HG02852 (cell line): ENCODE results near the gene SHOC2.

Experiments used
- ATAC-seq: cut with Tn5 transposase; IDR thresholded peaks from one replicate; pipeline ENCODE4 v1.9.1; 2021; ENCODE audit warnings: mild to moderate bottlenecking, moderate library complexity; ENCODE audit not compliant: unreplicated experiment

The SHOC2 gene

DNA sequence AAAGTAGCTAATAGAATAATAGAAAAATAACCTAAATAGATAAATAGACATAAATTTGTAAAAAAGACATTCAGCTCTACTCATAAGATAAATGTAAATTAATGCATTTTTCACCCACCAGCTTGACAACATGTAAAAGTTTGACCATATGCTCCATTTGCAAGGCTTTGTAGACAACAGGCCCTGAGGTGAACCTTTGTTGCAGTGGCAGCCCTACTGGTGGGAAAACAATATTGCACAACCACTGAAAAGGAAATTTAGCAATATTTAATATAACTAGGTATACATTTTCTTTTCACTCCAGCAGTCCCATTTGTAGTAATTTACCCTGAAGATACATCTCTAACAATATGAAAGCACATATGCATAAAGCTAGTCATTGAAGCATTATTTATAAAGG is 118.5 kb downstream of the SHOC2 start:
- no peak for ATAC-seq

DNA sequence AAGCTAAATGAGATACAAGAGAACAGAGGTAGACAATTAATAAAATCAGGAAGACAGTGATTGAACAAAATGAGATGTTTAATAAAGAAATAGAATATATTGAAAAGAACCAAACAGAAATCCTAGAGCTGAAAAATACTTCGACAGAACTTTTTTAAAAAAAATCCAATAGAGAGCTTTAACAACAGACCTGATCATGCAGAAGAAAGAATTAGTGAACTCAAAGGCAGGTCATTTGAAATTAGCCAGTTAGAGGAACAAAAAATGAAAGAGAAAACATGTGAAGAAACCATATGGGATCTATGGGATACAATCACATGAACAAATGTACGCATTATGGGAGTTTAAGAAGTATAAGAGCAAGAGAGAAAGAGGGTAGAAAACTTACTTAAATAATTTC is 120.1 kb downstream of the SHOC2 start:
- ATAC-seq: no peak

DNA sequence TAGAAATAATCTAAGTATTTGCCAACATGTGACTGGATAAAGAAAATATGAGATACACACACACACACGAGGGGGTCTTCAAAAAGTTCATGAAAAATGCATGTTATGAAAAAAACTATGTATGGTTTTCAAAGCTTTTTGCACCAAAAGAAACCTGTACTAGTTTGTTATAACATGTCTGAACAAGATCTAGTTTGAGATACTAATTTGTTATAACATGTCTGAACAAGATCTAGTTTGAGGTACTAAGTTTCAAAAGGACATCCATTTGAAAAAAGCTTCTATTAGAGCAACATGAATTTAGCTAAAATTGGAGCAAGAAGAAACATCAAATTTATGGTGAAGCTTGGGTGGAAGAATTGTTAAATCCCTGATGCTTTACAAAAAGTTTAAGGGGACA is 137.6 kb downstream of the SHOC2 start:
- no peak for ATAC-seq
